GDM1 (cell line): ENCODE measurements around the gene HES4.
"Not testable (repeated sequence)": the region's sequence is repeated elsewhere in the genome, so short reads cannot be mapped to it uniquely, and the experiment has no call there.

ENCODE experiments used
- DNase-seq: peaks from one replicate; lab custom pipeline; 2025; lab: John Stamatoyannopoulos, UW

The HES4 gene

DNA sequence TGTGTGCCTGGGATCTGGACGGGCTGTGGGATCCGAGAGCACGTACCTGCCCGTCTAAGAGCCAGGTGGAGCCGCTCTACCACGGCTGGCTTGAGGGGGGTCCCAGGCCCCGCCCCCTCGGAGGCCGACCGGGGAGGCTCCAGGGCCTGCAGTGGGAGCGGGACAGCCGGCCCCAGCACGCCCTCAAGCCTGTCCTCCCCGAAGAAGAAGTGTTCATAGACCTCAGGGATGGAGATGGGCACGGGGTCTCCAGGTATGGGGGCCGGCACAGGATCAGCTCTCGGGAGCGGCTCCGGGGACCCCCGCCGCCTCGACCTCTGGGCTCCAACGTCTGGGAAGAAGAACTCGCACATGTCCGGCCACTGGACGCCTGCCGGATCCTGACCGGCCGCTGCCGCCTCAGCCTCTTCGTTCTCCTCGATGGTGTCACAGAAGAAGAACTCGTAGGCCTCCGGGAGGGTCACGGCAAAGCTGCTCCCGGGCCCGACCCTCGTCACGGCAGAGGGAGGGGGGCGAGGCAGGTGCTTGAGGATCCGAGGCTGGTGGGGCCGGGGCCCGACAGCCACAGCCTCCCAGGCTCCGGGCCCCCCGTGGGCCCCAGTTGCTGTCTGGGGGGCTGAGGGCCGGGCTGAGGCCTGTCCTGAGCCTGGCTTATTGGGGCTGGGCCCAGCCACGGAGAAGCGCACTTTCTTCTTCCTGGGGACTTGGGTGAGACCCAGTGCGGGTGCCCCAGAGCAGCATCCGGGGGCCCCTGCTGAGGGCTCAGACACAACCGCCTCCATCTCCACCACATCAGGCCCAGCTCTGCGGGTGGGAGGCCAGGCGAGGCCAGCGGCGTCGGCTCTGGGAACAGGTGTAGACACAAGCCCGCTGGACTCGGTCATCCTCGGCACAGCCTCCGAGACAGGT is 20.8 kb downstream of the HES4 start:
- no peak for DNase-seq

GRCh38 chr1:978069-978834 is 21.6 kb downstream of the HES4 start:
- no peak for DNase-seq

- DNase-seq: not testable (repeated sequence)
These were observed 23.1 kb downstream of the HES4 start for GRCh38 chr1:976791-977190.

- peak; percentile 41 for DNase-seq
These were observed 23.8 kb downstream of the HES4 start for GRCh38 chr1:975896-976683.

DNA sequence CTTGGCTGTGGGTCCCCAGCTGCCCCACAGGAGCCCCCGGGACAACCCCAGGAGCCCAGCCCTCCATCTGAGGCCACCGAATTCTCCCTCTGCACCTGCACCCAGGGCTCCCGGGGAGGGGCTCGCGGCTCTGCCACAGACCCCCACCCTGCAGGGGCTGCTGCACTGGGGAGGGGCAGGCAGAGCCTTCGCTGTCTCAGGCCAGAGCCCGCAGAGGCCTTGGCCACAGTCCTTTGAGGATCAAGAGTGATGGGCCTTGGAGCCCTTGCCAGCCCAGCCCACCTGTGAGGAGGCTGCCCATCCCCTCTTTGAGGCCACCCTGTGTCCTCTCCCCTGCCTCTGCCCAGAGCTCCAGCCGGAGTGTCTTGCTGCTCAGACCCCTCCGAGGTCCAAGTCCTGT is 24.5 kb downstream of the HES4 start:
- DNase-seq: no peak

DNA sequence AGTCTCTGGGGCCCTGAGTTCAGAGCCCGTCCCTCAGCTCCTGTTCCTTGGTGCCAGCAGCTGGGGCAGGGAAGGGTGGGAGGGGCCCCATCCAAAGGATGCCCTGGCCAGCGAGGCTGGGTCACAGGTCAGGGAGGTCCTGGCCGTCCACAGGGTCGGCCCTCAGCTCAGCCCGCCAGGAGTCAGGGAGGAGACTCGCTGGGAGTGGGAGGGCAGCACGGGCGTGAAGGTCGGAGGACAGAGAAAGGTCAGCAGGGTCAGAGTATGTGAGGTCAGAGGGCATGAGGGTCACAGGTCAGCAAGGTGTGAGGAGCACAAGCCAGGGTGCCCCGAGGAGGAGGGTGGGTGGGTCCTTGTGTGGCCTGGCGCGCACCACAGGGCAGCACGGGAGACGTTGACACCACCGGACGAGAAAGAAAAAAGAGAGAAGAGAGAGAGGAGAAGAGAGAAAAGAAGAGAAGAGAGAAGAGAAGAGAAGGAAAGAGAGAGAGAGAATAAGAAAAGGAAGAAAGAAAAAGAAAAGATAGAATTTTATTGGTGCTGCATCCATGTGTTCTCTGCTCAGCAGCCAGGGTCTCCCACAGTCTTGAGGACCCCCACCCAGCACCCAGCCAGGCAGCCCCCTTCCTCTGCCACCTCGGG is 25.1 kb downstream of the HES4 start:
- no peak for DNase-seq

- DNase-seq: no peak
These were observed 25.6 kb downstream of the HES4 start for GRCh38 chr1:974293-974640.

DNA sequence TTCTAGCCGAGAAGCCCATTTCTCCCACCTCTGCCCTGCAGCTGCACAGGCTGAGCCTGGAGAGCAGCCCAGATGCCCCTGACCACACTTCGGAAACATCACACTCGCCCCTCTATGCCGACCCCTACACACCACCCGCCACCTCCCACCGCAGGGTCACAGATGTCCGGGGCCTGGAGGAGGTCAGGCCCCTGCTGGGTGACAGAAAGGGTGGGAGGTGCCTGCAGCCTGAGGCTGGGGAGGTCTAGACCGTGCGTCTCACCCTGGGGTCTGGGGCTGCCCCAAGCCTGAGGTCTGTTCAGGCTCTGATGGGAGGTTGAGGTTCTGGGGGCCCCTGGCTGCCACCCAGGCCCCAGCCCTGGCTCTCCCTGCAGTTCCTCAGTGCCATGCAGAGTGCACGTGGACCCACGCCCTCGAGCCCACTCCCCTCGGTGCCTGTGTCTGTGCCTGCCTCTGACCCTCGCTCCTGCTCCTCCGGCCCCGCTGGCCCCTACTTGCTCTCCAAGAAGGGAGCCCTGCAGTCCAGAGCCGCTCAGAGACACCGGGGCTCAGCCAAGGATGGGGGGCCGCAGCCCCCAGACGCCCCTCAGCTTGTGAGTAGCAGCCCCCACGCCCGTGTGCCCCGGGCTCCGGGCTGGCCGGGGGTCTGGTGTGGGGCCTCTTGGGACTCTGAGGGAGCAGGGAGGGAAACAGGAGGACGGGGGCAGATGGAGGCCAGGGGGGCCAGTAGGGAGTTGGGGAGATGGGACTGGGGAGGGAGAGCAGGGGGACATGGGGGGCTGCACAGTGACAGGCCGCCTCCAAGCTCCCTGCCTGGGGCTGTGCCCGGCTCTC is 26.2 kb downstream of the HES4 start:
- DNase-seq: no peak

GRCh38 chr1:972726-973458 is 27.0 kb downstream of the HES4 start:
- no peak for DNase-seq

GRCh38 chr1:971751-972506 is 28.0 kb downstream of the HES4 start:
- DNase-seq: no peak

DNA sequence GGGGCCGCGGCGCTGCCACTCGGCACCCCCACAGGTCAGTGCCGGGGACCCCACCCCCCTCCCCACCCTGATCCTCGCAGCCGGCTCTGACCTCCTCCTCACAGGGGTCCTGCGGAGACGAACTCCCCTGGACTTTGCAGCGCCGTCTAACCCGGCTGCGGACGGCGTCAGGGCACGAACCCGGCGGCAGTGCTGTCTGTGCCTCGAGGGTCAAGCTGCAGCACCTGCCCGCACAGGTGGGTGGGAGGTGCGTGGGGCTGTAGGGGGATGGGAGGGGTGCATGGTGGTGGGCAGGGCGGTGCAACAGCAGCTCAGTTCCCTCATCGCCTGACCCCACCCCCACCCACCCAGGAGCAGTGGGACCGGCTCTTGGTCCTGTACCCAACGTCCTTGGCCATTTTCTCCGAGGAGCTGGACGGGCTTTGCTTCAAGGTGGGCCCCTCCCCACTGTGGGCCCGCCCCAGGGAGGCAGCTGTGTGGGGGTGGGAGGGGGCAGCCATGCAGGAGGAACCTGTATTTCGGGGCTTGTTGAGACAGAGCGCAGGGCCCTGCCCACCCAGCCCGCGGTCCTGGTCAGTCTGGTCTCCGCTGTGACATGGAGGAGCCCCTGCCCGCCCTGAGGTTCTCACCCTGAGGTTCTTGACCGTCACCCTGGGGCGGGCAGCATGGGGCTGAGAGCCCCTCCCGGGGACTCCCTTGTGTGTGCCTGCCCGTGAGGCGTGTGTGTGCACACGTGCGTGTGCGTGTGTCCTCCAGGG is 28.7 kb downstream of the HES4 start:
- no peak for DNase-seq

DNA sequence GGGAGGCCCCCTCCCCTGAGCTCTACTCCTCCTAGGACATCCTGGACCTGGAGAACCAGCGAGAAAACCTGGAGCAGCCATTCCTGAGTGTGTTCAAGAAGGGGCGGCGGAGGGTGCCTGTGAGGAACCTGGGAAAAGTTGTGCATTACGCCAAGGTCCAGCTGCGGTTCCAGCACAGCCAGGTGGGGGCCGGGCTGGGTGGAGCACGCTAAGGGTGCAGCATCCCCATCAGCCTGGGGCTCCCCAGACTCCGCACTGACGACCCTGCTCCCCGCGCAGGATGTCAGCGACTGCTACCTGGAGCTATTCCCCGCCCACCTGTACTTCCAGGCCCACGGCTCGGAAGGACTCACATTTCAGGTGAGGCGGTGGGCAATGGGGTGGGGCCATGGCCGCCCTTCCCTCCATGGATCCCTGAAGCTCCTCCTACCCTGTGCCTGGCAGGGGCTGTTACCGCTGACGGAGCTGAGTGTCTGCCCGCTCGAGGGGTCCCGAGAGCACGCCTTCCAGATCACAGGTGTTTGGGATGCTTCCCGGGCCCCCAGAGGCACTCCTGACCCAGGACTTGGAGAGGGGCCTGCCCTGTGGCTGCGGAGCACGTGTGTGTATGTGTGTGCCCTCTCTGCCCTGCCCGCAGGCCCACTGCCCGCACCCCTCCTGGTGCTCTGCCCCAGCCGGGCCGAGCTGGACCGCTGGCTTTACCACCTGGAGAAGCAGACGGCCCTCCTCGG is 29.5 kb downstream of the HES4 start:
- DNase-seq: no peak

DNA sequence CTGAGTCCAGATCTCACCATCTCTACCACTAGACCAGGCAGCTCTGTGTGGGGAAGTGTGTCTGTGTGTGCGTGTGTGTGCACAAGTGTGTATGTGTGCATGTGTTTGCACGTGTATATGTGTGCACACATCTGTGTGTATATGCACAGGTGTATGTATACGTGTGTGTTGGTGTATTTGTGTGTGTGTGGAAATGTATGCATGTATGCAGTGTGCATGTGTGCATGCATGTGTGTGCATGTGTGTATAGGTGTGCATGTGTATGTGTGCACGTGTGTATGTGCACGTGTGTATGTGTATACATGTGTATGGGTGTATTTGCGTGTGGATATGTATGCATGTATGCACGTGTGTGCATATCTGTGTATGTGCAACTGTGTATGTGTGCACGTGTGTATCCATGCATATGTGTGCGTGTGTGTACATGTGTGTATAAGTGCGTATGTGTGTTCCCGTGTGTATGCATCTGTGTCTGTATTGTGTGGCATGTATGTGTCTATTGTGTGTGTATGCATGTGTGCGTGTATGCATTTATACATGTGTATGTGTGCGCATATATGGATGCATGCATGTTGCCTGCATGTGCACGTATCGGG is 30.5 kb downstream of the HES4 start:
- no peak for DNase-seq

- no peak for DNase-seq
These were observed 32.2 kb downstream of the HES4 start for GRCh38 chr1:967466-968343.

- DNase-seq: peak; percentile 32
These were observed 33.1 kb downstream of the HES4 start for GRCh38 chr1:966704-967300.

DNA sequence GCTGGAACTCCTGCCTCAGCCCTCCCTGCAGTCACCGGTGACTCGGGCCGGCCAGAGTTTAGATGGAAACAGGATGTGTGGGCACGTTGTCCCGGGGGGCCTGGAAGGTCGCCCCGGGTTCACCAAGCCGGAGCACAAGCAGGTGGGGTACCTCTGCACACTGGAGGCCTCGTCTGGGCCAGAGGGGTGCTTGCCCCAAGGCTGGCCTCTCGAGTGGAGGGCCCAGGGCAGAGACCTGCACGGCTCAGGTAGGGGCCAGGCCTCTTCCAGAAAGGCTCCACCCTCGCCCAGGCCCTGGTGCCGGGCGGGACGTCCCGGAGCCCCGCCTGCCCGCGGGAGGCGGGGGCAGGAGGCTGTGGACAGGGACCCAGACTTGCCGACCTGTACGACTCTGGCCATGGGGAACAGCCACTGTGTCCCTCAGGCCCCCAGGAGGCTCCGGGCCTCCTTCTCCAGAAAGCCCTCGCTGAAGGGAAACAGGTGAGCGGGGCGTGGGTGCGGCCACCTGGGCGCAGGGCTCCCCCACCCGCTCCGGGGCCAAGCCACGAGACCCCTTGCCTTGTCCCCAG is 33.7 kb downstream of the HES4 start, which contains the start of gene PLEKHN1:
Gene PLEKHN1 (plus strand): TSS at position 348 of the 569 bp plus-strand sequence. CDS start 50 bp downstream, at position 398.
- DNase-seq: no peak
